ENCODE data around the gene DPF3. TPM values are rescaled to one million over a fixed set of nuclear protein-coding genes. Genes with fewer than 3 reads are reported as not detected.

Gene DPF3
- total and polyA plus RNA-seq, 8 donors, result 1.4 to 3.6 (median 1.9) TPM

DNA sequence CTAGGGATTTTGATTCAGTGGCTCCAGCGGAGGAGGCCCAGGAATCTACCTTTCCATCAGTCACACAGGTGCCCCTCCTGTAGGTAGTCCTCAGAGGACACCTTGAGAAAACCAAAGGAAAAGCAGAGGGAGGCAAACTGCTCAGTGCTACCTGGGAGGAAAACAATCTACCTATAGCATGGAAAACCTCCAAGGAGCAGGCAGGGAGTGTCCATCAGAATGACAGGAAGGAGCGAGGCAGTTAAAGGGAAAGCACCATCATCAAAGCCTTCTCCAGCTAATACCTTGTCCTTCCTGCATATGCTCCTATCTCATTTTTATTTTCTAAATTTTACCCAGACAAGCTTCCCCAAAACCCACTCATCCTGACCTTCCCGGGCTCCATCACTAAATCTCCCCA, 25.4 kb downstream of the DPF3 start:
- no peaks in the 10 kb centered on the region for H3K27me3 ChIP-seq
- DNase-seq, result no peak
- TF ChIP-seq, protein P1, sequence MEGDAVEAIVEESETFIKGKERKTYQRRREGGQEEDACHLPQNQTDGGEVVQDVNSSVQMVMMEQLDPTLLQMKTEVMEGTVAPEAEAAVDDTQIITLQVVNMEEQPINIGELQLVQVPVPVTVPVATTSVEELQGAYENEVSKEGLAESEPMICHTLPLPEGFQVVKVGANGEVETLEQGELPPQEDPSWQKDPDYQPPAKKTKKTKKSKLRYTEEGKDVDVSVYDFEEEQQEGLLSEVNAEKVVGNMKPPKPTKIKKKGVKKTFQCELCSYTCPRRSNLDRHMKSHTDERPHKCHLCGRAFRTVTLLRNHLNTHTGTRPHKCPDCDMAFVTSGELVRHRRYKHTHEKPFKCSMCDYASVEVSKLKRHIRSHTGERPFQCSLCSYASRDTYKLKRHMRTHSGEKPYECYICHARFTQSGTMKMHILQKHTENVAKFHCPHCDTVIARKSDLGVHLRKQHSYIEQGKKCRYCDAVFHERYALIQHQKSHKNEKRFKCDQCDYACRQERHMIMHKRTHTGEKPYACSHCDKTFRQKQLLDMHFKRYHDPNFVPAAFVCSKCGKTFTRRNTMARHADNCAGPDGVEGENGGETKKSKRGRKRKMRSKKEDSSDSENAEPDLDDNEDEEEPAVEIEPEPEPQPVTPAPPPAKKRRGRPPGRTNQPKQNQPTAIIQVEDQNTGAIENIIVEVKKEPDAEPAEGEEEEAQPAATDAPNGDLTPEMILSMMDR (IDR thresholded peaks at IDR 0.05), result no peak
- no peaks in the 10 kb centered on the region for H3K4me1 ChIP-seq
- peaks cover 0 to 5% of the 10 kb centered on the region in 2 donors for H3K9me3 ChIP-seq
- no peak for ATAC-seq
- no peak overlapping the region for H3K4me3 ChIP-seq
- intact Hi-C loops (cut with DNase I), result no loop called here
- H3K27ac ChIP-seq, result no peak overlapping the region
- H3K36me3 ChIP-seq, result no peaks in the 10 kb centered on the region

DNA sequence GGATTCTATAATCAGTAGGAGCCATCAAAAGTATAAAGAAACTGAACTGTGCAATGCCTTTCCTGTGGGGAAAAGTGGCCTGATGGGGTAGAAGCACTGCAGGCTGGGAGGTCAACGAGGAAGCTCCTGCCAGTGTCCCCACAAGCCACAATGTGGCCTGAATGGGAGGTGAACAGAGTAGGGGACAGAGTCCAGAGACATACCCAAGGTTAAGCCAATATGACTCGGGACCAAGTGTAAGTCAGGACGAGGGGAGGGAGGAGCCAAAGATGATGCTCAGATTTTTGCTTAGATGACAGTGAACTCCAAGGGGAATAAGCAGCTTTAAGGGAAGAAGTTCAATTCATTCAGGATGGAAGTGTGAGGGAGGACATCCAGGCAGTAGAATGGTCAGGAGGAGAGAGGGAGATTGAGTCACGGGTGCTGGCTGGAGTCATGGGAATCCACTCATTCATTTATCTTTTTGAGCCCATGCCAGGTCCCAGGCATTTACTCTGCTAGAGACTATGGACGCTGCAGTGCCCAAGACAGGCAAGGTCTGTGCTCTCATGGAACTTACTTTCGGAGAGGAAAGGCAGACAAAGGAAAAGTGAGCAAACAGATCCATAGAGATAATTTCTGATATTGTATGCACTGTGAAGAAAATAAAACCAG, 29.1 kb downstream of the DPF3 start:
- no peak overlapping the region for H3K27ac ChIP-seq

DNA sequence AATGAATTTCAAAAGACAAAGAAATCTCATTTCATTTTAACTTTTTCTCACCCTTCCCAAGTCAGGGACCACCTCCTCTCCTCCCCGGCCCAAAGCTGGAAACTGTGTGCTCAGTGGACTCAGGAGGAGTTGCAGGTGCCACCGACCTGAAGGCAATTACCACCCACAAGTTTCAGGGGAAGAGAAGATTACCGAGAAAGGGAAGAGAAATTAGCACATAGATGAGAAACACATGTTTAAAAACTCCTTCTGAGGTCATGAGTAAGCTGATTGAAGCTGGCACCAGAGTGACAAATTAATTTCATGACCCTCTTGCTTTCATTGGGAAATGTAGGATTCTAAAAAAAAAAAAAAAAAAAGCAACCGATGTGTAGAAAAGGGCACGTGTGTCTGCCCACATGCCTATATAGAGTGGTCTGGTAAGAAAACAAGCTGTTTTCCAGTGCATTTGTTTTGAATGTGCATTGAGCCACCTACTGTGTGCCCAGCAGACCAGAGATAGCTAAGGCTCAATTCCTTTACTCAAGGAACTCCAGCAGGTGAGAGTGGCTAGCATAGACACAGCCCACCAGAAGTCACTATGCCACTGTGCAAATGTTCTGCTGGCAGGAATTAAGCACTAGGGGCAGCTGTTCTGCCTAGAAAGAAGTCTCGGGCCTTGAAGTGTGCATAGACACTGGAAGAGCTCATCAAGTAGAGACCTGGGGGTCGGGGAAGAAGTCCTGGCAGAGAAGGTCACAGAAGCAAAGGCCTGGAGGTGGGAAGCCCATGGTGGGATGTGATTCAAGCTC, 30.5 kb downstream of the DPF3 start:
- TF ChIP-seq, protein P1 (IDR thresholded peaks at IDR 0.05), result no peak
- Histone ChIP-seq H3K27me3 (no peaks in the 10 kb centered on the region), H3K9me3 (no peaks in the 10 kb centered on the region), H3K4me1 (no peaks in the 10 kb centered on the region), H3K36me3 (no peaks in the 10 kb centered on the region), H3K4me3 (no peak overlapping the region), H3K27ac (no peak overlapping the region)
- intact Hi-C loops (cut with DNase I), result no loop called here
- ATAC-seq, result no peak
- DNase-seq, result no peak

More for the DNA sequence above, 29.1 kb downstream of the DPF3 start:
- TF ChIP-seq, protein P1 (IDR thresholded peaks at IDR 0.05), result no peak
- ATAC-seq (no peak), DNase-seq (no peak)
- no peak overlapping the region for H3K4me3 ChIP-seq
- intact Hi-C loops (cut with DNase I), result no loop called here
- H3K4me1 ChIP-seq, result no peaks in the 10 kb centered on the region
- H3K9me3 ChIP-seq, result no peaks in the 10 kb centered on the region
- H3K27me3 ChIP-seq, result no peaks in the 10 kb centered on the region
- H3K36me3 ChIP-seq, result no peaks in the 10 kb centered on the region

DNA sequence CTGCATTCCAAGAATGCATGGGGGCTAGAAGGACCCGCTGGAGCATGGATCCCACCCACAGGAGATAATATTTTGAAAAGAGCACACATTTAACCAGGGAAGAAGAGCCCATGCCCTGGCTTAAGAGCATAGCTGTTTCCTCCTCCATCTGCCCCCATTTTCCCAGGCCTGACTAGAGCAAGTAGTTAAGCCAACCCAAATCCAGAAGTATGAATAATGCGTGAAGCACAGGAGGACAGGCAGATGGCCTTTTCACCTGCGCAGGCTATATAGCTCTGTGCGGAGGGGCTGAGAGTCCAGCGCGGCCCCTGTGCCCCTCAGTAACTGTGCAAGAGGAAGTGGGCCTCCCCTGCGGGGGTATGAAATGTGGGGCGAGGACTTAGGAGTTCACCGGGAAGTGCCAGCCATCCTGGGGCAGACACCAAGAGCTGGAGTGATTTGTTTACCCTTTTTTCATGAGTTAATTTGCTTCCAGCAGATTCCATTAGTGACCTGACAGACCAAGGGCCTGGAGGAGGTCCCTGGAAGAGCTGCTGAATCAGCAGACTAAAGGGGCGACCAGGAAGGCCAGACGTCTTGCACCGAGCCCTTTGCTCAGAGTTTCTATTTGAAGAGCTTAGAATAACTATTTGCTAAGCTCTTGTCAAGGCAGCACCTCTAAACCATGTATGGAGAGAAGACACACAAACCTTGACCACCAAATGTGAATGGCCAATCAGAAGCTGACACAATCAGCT, 37.2 kb downstream of the DPF3 start:
- no peak overlapping the region for H3K4me3 ChIP-seq
- DNase-seq, result no peak
- H3K36me3 ChIP-seq, result no peaks in the 10 kb centered on the region
- TF ChIP-seq, protein P1 (IDR thresholded peaks at IDR 0.05), result no peak
- H3K27ac ChIP-seq, result no peak overlapping the region
- H3K27me3 ChIP-seq, result no peaks in the 10 kb centered on the region
- intact Hi-C loops (cut with DNase I), result no loop called here
- ATAC-seq, result peak; percentile 50
- H3K9me3 ChIP-seq, result no peaks in the 10 kb centered on the region
- no peaks in the 10 kb centered on the region for H3K4me1 ChIP-seq

DNA sequence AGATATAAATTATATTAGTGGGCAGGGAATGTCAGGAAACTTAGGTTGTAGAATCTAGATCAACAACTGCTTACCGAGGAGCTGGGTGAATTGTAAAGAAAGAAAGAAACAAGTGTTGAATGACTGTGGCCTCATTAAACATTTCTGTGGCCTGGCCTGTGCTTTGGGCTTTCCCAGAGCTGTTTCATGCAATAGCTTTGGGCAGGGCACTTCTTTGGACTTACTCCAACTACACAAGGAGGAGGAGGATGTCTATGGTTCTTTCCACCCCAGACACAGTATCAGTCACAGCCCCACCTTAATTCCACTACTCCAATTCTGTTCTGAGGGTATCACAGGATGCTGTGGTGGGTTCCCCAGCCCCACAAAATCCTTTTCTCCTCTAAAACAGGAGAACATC, 38.0 kb downstream of the DPF3 start:
- no peaks in the 10 kb centered on the region for H3K36me3 ChIP-seq
- no peaks in the 10 kb centered on the region for H3K27me3 ChIP-seq
- TF ChIP-seq, protein P1 (IDR thresholded peaks at IDR 0.05), result no peak
- ATAC-seq (no peak), DNase-seq (no peak)
- H3K4me3 ChIP-seq, result no peak overlapping the region
- intact Hi-C loops (cut with DNase I), result no loop called here
- no peak overlapping the region for H3K27ac ChIP-seq
- H3K4me1 ChIP-seq, result no peaks in the 10 kb centered on the region
- no peaks in the 10 kb centered on the region for H3K9me3 ChIP-seq

All from left lung (tissue), 10 donors.